Measurements from ENCODE around the gene CMTM6. TPM values are rescaled to one million over a fixed set of nuclear protein-coding genes. Genes with fewer than 3 reads are reported as not detected.
A peak's percentile ranks its signal among the peaks of the same experiment; 100 is the strongest.

Gene CMTM6
- total and polyA plus RNA-seq, 2 of the 13 experiments (the other 11 are each of a cell fraction or from before 2014, with no cell fraction given) = 25.6 to 55.7 TPM

GRCh38 chr3:32502118-32502945 lies at the start of gene CMTM6 (continued):
- TF ChIP-seq AHDC1 (CRISPR knock-in tag; IDR thresholded peaks at IDR 0.05; ENCODE audit: borderline replicate concordance) (0 out of 2 replicates have a peak, but pooled peaks have one; percentile 13), FOXA3 (CRISPR knock-in tag; IDR thresholded peaks at IDR 0.05) (peak; percentile 36), POLR2AphosphoS2 (IDR thresholded peaks at IDR 0.05; ENCODE audit: low read depth, low read length) (no peak), KLF6 (CRISPR knock-in tag; IDR thresholded peaks at IDR 0.05) (0 out of 2 replicates have a peak, but pooled peaks have one; percentile 32), KMT2B (CRISPR knock-in tag; IDR thresholded peaks at IDR 0.05) (peak; percentile 63; the same call in 1 of the 2 replicates), FOXO1 (CRISPR knock-in tag; IDR thresholded peaks at IDR 0.05) (0 out of 2 replicates have a peak, but pooled peaks have one; percentile 22), ETV5 (CRISPR knock-in tag; IDR thresholded peaks at IDR 0.05; ENCODE audit: borderline replicate concordance) (peak; percentile 17; the same call in 1 of the 2 replicates), ZFP91 (CRISPR knock-in tag; IDR thresholded peaks at IDR 0.05; ENCODE audit: borderline replicate concordance) (peak; percentile 68; the same call in 1 of the 2 replicates), ZUFSP (CRISPR knock-in tag; IDR thresholded peaks at IDR 0.05; ENCODE audit: borderline replicate concordance) (no peak)
- TF ChIP-seq, protein P1, sequence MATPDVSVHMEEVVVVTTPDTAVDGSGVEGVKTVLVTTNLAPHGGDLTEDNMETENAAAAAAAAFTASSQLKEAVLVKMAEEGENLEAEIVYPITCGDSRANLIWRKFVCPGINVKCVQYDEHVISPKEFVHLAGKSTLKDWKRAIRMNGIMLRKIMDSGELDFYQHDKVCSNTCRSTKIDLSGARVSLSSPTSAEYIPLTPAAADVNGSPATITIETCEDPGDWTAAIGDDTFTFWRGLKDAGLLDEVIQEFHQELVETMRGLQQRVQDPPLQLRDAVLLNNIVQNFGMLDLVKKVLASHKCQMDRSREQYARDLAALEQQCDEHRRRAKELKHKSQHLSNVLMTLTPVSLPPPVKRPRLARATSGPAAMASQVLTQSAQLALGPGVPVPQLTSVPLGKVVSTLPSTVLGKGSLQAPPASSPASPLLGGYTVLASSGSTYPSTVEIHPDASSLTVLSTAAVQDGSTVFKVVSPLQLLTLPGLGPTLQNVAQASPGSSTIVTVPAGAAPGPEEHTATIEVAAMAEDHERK (CRISPR knock-in tag; IDR thresholded peaks at IDR 0.05; ENCODE audit: low read depth) = no peak
